GM18951 (cell line): ENCODE data around the gene ITM2B.
A peak's percentile ranks its signal among the peaks of the same experiment; 100 is the strongest.
"Not testable (repeated sequence)": the region's sequence is repeated elsewhere in the genome, so short reads cannot be mapped to it uniquely, and the experiment has no call there.

Experiments
- POLR2A ChIP-seq: IDR thresholded peaks from 4 replicates; pipeline ENCODE4 v1.6.1; 2011; ENCODE audit warnings: mild to moderate bottlenecking; ENCODE audit not compliant: insufficient read length, insufficient read depth; ENCODE audit errors: extremely low read depth
- in situ Hi-C: fragments of 300-500 bp; cut with MboI; formaldehyde crosslinking; loops from one replicate; pipeline ENCODE4 v1.12.0; 2022; ENCODE audit warnings: low sequenced_read_pairs, mixed read lengths, inconsistent platforms; ENCODE audit not compliant: unreplicated experiment

The ITM2B gene

DNA sequence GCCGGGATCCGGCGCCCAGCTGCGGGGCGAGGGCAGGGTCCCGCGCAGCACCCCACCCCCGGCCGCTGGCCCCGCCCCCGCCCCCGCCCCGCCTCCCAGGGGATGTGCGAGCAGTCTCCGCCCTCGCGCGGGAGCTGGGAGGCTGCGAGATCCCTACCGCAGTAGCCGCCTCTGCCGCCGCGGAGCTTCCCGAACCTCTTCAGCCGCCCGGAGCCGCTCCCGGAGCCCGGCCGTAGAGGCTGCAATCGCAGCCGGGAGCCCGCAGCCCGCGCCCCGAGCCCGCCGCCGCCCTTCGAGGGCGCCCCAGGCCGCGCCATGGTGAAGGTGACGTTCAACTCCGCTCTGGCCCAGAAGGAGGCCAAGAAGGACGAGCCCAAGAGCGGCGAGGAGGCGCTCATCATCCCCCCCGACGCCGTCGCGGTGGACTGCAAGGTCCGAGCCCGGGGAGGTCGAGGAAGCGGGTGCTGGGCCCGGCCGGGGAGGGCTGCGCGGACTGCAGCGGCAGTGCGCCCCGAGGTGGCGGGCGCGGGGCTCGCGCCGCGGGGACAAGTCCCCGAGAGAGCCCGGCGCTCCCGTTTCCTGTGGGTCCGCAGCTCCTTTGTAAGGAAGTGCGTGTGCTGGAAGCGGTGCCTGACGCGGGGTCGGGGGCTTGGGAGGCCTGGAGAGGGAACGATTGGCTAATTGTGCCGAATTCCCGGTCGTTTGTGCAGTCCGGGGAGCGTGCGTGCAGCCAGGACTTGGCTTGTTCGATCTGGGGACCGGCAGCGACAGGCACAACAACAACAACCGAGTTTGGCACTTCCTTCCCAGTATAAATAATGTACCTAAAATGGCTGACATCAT is at the start of gene ITM2B:
TSS of gene ITM2B (plus strand) at position 161 of the 843 bp plus-strand sequence. CDS start at position 316, 155 bp downstream.
- TF ChIP-seq POLR2A = peak; percentile 56
- in situ Hi-C loops = no loop called here

DNA sequence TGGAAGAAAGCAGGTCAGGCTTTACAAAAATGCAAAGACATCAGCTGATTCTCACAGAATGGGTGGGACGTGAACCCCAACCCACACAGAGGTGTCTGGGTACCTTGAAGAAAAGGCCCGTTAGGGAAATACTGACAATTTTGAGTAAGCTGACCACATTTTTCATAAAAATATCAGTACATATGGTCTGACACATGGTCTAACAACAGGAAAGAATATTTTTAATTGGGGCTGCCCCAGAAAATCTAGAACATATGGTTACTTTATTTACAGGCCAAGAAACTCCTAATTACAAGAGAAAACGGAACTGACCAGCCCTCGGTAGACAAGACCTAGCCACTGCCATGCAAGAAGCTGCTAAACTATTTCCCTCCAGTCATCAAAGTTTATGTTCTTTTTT is 48.7 kb upstream of the ITM2B start:
- in situ Hi-C loops = no loop called here
- no peak for TF ChIP-seq POLR2A

DNA sequence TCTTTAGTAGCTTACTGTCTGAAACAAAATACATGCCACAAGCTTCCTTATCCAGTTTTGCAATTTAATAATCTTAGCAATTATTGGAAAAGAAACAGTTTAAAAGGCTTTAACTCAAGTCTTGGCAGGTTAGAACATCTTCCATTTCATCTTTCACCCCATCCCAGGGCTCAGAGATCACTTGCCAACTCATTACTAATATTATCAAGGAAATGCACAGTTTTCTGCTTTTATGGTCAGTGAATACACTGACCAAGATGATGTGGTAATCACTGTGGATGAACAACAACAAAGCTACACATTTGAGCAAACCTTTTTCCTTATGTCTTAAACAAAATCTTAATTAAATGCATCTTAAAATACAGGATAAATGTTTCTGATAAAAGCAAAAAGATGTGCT is 48.0 kb upstream of the ITM2B start:
- TF ChIP-seq POLR2A = no peak
- in situ Hi-C loops = no loop called here

DNA sequence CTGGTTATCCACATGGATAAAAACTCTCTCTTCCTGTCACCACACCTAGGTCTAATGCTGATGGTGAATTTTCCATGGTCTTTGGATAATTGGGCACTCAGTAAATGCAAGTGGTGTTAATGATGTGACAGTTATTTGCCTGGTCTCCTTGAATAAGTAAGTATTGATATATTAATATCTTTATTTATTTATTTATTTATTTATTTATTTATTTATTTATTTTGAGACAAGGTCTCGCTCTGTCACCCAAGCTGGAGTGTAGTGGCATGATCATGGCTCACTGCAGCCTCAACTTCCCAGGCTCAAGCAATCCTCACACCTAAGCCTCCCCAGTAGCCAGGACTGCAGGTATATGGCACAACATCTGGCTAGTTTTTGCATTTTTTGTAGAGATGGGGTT is 46.3 kb upstream of the ITM2B start:
- no peak for TF ChIP-seq POLR2A
- in situ Hi-C loops = no loop called here

DNA sequence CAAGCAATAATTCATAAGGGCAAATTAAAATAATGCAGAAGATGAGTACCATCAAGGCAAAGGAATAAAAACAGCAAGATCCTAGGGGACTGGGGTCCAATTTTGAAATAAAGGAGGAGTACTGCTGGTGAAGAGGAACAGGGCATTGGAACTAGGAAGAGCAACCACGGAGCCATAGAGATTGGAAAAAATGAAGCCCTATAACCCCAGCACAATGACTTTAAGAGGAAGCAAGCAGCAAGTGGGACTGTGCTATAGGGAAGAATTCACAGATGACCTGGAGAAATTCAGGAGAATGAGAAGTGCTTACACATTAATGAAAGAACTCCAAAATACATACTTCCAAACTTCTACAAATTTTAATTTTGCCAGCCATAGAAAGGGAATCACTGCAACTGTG is 44.9 kb upstream of the ITM2B start:
- TF ChIP-seq POLR2A = no peak
- in situ Hi-C loops = no loop called here

DNA sequence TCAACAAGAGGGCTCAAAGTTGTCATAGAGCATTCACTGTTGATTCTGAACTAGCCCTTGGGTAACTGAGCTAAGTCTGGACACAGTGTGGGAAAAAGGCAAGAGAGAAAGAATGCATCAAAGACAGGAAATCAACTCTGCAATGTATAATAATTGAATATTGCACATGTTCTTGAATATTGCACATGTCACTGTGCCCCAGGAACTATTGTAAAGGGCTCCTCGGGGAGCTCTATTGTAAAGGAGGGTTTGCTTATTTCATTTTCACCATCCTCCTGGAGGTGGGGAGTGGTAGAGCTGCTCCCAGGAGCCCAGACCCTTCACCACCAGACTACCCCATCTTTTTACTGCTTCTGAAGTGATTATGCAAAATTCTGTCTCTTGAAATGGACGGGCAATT is 44.4 kb upstream of the ITM2B start:
- TF ChIP-seq POLR2A = no peak
- in situ Hi-C loops = no loop called here

DNA sequence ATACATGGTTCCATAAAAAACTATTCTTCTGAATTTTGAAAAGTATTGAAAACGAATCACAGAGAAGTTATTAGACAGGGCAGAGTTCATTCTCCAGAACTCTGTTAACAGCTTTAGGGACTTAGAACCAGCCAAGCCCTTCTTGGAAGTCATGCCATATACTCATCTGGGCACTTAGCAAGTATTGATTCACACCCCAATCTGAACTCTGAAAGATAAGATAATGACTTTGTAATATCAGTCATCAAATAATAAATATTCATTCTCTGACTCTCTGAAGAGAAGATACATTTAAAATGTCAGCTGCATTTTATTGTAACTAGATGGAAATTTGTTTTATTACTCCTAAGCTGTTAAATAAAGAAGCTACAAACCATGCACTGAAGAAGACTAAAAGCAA is 43.8 kb upstream of the ITM2B start:
- in situ Hi-C loops = no loop called here
- no peak for TF ChIP-seq POLR2A

DNA sequence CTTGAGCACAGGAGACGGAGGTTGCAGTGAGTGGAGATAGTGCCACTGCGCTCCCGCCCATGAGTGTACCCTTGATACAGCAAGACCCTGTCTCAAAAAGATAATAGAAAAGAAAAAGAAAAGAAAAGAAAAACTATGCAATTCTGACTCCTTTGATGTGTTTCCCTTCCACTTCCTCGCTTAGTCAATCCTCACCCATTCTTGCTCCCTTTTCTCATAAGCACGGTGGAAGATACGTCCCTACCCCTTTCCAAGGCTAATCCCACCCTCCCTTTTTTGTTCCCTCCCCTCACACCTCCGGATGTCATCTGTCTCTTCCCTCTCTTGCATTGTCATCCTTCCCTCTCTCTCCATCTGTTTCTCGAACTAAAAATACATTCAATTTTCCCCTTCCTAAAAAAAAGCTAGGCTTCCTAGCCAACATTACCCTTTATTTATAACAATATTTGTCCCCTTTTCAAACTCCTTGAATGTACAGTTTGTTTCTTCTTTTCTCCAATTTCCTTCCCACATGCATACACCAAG is 40.5 kb upstream of the ITM2B start:
- in situ Hi-C loops = no loop called here

DNA sequence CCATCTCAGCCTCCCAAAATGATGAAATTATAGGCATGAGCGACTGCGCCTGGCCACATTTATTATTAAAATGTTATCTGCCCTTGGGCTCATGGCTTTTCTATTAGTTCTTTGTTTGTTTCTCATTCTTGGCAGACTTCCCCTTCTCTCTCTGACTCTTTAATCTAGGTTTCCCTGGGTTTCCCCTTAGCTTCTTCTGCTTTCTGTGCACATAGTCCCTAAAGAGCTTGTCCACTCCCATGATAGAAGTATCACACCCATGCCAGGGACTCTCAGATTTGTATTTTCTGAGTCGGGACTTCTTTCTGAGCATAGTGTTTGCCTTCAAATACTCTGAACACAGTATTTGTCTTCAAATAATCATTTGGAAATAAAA is 38.6 kb upstream of the ITM2B start:
- TF ChIP-seq POLR2A = no peak
- in situ Hi-C loops = no loop called here

More for the DNA sequence above, 40.5 kb upstream of the ITM2B start:
- TF ChIP-seq POLR2A = no peak

DNA sequence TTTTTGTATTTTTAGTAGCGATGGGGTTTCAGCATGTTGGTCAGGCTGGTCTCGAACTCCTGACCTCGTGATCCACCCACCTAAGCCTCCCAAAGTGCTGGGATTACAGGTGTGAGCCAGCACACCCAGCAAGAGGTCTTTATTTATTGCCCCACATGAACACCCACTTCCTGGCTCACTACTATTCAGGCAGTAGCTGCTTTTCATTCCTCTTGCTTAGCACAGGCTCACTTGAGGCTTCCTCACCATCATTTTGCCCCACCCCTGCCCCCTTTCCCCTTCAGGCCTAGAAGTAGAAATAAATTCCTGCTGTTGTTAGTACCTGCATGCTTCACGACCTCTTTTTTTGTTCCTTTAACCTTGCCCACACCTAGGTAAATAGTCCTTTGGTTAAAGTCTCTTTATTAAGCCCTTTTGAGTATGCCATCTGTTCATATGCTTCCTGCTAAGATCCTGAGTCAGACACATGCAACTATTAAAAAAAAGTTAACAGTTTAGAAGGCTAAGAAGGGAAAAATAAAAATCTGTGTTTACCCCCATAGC is 33.5 kb upstream of the ITM2B start:
- TF ChIP-seq POLR2A = no peak
- in situ Hi-C loops = no loop called here

DNA sequence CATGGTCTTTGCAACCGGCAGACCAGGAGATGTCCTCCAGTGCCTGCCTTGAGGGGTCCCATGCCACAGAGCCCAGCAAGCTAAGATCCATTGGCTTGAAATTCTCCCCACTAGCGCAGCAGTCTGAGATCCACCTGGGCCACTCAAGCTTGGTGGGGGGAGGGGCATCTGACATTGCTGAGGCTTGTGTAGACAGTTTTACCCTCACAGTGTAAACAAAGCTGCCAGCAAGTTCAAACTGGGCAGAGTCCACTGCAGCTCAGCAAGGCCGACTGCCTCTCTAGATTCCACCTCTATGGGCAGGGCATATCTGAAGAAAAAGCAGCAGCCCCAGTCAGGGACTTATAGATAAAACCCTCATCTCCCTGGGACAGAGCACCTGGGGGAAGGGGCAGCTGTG is 32.0 kb upstream of the ITM2B start:
- TF ChIP-seq POLR2A = no peak
- in situ Hi-C loops = no loop called here

DNA sequence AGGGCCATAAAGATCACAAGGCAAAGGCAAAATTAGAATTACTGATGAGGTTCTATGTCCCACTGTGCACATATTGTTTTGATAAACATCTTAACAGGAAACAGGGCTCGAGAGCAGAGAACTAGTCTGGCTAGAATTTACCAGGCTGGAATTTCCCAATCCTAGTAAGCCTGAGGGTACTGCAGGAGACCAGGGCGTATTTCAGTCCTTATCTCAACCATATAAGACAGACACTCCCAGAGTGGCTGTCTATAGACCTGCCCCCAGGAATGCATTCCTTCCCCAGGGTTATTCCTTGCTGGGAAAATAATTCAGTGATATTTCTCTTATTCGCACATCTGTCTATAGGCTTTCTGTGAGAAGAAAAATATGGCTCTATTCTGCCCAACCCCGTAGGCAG is 25.8 kb upstream of the ITM2B start:
- in situ Hi-C loops = not testable (repeated sequence)

DNA sequence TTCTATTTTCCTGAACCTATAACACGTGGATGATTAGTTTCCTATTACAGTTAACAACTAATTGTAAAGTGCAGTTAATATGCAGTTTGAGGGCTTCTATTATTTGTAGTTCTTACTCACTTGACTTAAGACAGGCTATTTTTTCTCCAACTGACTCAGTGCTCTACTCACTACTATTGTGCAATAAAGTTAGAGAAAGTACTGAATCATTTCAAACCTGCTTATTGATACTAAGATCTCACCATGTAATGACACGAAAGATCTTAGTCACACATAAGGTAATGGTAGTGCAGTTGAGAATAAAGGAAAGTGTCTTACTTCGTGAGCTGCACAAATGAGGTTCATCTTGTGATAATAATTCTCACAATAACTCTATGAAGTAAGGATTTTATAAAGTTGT is 22.8 kb upstream of the ITM2B start:
- TF ChIP-seq POLR2A = no peak
- in situ Hi-C loops = no loop called here

DNA sequence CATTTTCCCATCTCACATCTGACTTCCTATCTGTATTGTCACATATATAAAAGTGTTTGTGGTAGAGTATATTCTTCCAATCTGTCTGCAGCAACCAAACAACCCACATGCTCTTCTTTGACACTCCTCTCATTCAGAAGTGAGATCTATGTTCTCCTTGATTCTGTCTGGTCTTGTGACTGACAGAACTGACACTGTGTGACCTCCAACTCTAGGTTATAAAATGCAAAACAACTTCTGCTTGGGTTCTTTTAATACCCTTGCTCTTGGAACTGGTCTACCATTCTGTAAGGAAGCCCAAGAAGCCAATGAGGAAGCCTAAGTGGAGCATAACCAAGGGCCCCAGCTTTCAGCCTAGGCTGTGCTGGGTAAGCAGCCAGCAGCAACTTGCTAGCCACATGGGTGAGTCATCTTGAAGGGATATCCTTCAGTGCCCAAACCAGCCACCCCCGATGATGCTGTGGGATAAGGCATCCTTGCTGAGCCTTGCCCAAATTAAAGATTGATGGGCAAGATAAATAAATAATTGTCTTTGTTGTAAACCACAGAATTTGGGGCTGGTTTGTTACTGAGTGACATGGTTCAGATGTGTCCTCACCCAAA is 18.4 kb upstream of the ITM2B start:
- no peak for TF ChIP-seq POLR2A
- in situ Hi-C loops = no loop called here

DNA sequence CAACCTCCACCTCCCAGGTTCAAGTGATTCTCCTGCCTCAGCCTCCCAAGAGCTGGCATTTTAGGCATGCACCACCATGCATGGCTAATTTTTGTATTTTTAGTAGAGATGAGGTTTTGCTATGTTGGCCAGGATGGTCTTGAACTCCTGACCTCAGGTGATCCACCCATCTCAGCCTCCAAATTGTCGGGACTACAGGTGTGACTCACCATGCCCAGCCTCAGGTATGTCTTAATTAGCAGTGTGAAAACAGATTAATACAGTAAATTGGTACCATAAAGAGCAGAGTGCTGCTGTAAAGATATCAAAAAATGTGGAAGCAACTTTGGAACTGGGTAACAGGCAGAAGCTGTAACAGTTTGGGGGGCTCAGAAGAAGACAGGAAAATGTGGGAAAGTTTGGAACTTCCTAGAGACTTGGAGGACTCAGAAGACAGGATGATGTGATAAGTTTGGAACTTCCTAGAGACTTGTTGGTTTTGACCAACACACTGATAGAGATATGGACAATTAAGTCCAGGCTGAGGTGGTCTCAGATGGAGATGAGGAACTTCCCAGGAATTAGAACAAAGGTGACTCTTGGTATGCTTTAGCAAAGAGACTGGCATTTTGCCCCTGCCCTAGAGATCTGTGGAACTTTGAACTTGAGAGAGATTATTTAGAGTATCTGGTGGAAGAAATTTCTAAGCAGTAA is 17.3 kb upstream of the ITM2B start:
- in situ Hi-C loops = not testable (repeated sequence)
